ENCODE measurements around the gene PHF13. TPM values are rescaled to one million over a fixed set of nuclear protein-coding genes. Genes with fewer than 3 reads are reported as not detected.

The PHF13 gene
- total and polyA plus RNA-seq, 10 of the 15 experiments (the other 5 are each of a cell fraction or from before 2014, with no cell fraction given) = 0.87 to 15.4 (median 5.1) TPM

GRCh38 chr1:6624710-6625583 is 11.4 kb downstream of the PHF13 start, which contains the start of gene THAP3 (continued):
- no peak for TF ChIP-seq ZBTB33 (IDR thresholded peaks at IDR 0.05)
- no peak for TF ChIP-seq MAX (IDR thresholded peaks at IDR 0.05; ENCODE audit: low read depth, low read length)
- no peak; the same call in 1 of the 2 replicates for TF ChIP-seq ZNF687 (IDR thresholded peaks at IDR 0.05)
- no peak for TF ChIP-seq FOS (IDR thresholded peaks at IDR 0.05; ENCODE audit: borderline replicate concordance, extremely low read depth, insufficient read length)
- TF ChIP-seq IKZF1 (conservative IDR thresholded peaks at IDR 0.05) = peak; percentile 72
- TF ChIP-seq RB1 (IDR thresholded peaks at IDR 0.05; ENCODE audit: borderline replicate concordance) = peak; percentile 79; the same call in 1 of the 2 replicates
- TF ChIP-seq YY1 (IDR thresholded peaks at IDR 0.05; ENCODE audit: low read depth, low read length) = peak; percentile 98
- TF ChIP-seq TCF12 (IDR thresholded peaks at IDR 0.05; ENCODE audit: low read depth, low read length) = no peak
- peak; percentile 26 for TF ChIP-seq RUNX3 (IDR thresholded peaks at IDR 0.05; ENCODE audit: low read length)
- peak; percentile 60 for TF ChIP-seq KLF5 (IDR thresholded peaks at IDR 0.05; ENCODE audit: partially characterized antibody)
- TF ChIP-seq NKRF (conservative IDR thresholded peaks at IDR 0.05) = peak; percentile 86
- peak in 2 of 3 experiments; percentile 27 to 38; a peak in 3 of 6 replicates for TF ChIP-seq CTCF (IDR thresholded peaks at IDR 0.05 in 2 of 3, conservative IDR thresholded peaks at IDR 0.05 in 1 of 3; ENCODE audit: control insufficient read depth in 2 of 3, extremely low read depth in 1 of 3, insufficient read depth in 1 of 3, low read depth in 3 of 3, low read length in 3 of 3)
- no peak for TF ChIP-seq RAD51 (IDR thresholded peaks at IDR 0.05)
- peak; percentile 66 for TF ChIP-seq POLR2AphosphoS5 (IDR thresholded peaks at IDR 0.05; ENCODE audit: low read length)
- peak; percentile 70 for TF ChIP-seq PBX3 (IDR thresholded peaks at IDR 0.05; ENCODE audit: insufficient replicate concordance, low read depth, low read length)
- peak; percentile 67; the same call in 1 of the 2 replicates for TF ChIP-seq SMARCA5 (IDR thresholded peaks at IDR 0.05)
